ENCODE results near the gene RTN4RL2.

Gene RTN4RL2

DNA sequence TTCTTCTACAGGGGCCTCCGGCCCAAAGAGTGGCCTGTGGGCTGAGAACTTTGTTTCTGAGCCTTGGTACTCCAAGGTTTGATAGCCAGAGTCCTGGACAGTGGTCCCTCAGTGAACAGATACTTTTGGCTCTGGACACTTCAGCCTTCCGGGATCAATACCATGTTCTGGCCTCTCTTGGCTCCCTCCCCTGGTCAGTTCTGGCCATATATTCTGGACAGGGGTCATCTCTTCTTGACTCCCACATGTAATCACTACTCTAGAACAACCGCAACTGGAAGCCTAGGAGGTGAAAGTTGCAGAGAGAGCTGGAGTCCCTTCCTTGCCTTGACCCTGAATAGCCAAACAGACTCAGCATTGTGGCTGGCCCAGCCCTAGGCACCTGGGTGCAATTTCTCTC lies 2.3 kb downstream of the RTN4RL2 start:
- DNase-seq (ENCODE audit: low read depth in 2 of 2) = no peak

DNA sequence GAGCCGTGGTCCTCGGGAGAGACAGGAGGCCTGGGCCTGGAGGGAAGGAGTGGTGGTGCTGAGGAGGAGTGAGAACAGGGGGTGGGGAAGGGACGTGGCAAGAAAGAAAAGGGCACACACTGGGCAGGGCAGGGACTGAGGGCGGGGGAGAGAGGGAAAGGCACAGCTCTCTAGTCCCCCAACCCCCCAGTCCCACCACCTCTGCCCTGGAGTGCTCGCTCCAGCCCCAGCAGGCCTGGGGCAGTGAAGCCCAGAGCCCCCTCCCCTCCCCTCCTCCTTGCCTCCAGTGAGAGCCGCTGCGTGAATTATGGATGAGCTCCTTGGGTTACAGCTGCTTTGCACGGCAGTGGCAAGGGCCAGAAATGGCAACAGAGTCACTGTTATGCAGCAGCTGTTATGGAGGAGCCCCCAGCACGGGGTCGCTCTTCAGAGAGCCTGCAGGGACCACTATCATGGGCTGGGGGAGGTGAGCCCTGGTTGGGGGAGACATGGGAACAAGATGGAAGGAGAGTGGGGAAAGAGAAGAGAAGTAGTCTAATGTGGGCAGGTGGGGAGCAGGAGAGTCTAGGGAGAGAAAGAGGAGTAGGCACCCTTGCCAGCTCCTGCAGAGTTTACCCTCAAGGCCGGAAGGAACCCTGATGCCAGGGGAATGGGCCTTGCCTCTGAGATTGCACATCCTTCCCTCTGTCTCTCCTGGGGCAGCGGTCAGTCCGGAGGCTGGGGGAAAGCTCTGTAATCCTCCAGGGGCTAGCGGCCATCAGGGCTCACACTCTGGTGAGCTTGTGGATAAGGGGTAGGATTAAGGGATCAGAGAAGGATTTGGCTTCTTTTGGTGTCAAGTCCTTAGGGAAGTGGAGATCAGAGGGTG lies 3.6 kb downstream of the RTN4RL2 start:
- no peak for DNase-seq (ENCODE audit: low read depth in 2 of 2)

DNA sequence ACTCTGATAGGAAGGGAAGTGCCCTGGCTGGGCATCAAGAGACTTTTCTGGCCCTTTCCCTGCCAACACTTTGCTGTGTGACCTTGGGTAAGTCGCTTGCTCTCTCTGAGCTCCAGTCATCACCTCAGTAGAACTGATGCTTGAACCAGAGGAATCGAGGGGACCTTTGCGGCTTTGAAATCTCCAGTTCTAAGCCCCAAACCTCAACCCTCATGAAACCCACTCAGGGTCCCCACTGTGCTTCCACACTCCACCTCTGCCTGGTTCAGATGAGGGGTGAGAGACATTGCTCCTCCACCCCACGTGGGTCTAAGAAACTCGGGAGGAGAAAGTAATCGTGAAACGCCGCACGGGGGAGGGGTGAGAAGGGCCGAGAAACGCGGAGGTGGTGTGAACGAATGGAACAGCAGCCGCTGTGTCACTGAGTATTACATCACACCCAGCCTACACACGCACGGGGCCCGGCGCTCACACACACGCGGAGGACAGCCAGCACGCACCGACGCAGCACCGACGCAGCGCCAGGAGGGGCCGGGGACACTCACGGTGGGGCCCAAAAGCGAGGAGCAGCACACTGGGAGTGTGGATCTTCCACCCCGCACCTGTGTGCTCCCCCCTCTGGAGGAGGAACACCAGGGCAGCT lies 4.3 kb downstream of the RTN4RL2 start:
- DNase-seq (ENCODE audit: low read depth in 2 of 2) = no peak

DNA sequence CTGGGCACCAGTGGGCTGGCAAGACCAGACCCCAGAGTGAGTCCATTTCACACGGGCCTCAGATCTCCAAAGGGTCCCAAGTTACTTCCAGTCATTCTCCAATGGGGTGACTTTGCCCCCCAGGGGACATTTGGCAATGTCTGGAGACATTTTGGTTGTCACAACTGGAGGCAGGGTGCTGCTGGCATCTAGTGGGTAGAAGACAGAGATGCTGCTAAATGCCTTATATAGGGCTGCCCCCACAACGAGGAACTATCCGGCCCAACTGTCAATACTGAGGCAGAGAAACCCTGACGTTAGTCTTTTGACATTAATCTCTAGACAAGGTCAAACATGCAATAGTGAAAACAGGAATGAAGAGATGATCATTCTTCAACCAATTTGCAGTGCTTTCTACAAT lies 6.4 kb downstream of the RTN4RL2 start:
- DNase-seq (ENCODE audit: low read depth in 2 of 2) = no peak

DNA sequence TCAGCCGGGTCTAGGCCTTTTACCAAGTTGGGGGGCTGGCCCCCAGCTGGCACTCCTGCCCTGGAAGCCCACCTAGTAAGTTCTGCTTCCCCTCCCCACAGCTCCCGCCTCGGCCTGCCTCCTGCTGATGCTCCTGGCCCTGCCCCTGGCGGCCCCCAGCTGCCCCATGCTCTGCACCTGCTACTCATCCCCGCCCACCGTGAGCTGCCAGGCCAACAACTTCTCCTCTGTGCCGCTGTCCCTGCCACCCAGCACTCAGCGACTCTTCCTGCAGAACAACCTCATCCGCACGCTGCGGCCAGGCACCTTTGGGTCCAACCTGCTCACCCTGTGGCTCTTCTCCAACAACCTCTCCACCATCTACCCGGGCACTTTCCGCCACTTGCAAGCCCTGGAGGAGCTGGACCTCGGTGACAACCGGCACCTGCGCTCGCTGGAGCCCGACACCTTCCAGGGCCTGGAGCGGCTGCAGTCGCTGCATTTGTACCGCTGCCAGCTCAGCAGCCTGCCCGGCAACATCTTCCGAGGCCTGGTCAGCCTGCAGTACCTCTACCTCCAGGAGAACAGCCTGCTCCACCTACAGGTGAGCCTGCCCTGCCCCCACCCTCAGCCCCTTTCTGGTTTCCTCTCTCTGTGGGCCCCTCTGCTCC lies 7.3 kb downstream of the RTN4RL2 start:
- DNase-seq (ENCODE audit: low read depth in 2 of 2) = no peak

DNA sequence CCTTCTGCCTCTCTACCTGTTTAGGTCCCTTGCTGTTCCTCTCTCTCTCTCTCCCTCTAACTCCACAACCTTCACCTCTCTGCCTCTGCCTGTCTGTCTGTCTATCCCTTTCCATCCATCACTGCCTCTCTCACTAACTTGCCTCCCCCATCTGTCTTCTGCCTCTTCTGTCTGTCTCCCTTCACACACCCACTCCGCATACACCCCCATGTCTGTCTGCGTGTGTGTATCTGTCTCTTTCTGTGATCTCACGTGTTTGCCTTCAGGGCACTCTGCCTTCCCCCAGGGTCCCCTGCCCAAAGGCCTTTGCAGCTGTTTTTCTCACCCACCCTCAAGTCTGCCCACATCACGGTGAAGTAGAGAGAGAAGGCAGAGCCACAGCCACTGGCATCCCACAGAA lies 7.9 kb downstream of the RTN4RL2 start:
- DNase-seq (ENCODE audit: low read depth in 2 of 2) = no peak

DNA sequence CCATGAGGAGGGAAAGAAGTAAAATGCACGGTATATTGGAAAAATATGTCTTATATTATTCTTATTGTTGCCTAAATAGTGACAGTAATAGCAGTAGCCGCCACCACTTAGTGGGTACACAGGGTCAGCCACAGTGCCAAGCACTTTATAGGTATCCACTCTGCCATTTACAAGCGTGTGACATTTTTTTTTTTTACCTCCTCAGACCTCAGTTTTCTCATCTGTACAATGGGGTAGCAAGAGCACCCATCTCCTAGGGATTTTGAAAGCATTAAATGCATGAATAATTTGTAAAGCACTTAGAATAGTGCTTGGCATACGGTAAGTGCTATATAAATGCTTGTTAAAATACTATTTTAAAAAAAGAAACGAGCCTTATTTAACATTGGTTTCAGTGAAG lies 8.9 kb downstream of the RTN4RL2 start:
- no peak for DNase-seq (ENCODE audit: low read depth in 2 of 2)

DNA sequence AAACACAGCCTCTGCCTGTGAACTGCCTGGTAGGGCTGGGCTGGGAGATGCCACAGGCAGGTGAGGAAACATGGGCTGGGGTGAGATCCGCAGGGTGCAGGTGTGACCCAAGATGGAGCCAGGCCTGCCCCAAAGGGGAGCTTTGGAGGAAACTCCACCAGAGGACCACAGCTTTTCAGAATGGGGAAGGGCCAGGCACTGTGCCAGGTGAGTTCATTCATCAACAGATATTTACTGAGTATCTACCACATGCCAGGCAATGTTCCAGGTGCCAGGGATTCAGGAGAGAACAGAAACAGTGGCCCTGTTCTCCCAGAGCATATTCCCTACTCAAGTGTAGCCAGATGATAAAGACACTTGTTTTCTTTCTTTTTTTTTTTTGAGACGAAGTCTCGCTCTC lies 11.2 kb downstream of the RTN4RL2 start:
- no peak for DNase-seq (ENCODE audit: low read depth in 2 of 2)

DNA sequence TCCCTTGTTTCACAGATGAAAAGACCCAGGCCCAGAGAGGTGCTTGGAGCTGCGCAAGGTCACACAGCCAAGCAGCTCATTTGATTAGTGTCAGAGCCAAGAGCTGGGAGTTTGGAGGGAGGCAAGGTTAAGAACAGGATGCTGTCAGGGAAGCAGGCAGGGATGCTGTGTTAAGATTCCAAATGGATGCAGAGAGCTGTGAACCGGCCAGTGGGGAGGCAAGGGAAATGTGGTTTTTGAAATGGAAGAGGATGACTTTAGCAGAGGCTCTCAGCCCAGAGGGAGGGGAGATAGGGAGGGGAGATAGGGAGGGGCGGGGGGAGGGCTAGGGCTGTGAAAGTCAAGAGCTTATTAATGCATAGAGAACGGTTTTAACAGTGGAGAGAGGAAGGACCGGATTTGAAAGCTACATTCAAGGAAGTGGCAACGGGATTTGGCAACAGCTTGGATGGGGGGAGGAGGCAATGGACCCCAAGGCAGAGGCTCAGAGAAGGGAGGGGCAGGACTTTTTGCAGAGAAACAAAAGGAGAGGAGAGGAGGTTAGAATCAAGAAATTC lies 13.0 kb downstream of the RTN4RL2 start:
- DNase-seq (ENCODE audit: low read depth in 2 of 2) = no peak

DNA sequence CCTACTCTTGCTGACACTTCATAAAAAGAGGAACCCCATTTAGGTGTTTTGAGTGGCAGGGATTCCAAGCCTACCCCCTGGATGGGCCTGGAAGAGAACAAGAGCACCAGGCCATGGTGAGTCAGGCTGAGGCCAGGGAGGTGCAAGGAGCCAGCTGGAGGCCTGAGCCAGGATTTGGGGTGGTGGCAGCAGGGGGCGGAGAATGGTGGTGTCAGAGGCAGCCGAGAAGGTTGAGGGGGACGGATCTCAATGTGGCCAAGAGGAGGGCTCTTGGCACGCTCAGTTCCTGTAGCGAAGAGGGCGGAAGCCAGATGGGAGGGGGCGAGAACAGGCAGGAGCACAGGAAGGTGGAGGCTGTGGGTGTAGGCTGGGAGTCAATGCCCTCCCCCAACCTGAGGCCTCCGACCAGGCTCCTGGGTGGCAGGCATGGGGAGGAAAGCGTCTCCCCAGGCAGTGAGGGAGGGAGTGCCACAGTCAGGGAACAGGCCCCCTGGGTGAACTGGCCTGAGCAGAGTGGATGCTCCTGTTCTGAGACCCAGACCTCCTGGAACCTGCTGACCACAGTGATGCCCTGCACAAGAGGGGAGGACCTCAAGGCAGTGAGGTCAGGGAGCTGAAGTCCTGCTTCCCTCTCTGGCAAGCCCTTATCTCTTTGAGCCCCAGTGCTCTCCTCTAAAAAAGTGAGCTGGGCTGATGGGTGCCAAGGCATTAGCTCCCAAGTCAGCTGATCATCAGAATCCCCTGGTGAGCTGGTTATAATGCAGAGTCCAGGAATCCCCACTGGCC lies 13.9 kb downstream of the RTN4RL2 start:
- DNase-seq (ENCODE audit: low read depth in 2 of 2) = no peak

DNA sequence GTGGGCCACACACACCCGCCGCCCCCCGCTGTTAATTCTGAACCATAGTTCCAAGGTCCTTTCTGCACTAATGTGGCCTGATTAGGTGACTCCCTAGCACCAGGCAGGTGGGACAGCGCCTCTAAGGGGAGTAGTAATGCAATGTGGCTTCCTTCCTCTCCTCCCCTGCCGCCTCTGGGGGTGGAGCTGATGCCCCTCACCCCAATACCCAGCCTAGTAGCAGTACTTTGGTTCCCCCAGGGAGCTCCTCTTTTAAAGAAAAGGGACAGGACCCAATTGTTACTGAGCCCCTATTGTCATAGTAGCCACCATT lies 14.4 kb downstream of the RTN4RL2 start:
- DNase-seq (ENCODE audit: low read depth in 2 of 2) = no peak

DNA sequence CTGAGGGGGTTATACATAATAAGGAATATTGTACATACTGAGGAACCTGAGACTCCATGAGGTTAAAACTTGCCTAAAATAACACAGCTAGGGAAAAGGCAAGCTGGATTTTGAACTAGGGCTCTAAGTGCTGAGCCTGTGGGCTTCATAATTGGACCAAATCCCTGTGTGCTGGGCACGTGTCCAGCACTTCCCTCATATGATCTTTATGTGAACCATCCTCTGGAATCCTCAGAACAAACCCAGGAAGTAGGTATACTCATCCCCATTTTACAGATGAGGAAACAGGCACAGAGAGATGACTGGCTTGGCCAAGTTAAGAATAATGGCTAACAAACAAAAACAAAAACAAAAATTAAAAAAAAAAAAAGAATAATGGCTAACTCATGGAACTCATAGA lies 14.9 kb downstream of the RTN4RL2 start:
- no peak for DNase-seq (ENCODE audit: low read depth in 2 of 2)

DNA sequence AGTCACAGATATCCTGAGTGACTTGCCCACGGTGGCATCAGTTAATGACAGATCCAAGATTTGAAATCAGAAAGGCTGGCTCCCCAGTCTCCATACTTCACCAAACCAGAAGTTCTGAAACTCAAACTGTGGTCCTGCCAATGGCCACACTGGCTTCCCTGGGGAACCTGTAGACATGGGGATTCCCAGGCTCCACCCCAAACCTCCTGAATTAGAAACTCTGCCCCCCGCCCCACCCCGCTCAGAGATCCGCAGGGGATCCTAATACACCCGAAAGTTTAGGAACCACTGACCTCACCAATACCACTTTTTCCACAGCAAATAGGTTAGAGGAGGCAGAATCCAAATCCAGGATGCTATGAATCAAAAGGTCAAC lies 15.3 kb downstream of the RTN4RL2 start:
- no peak for DNase-seq (ENCODE audit: low read depth in 2 of 2)

DNA sequence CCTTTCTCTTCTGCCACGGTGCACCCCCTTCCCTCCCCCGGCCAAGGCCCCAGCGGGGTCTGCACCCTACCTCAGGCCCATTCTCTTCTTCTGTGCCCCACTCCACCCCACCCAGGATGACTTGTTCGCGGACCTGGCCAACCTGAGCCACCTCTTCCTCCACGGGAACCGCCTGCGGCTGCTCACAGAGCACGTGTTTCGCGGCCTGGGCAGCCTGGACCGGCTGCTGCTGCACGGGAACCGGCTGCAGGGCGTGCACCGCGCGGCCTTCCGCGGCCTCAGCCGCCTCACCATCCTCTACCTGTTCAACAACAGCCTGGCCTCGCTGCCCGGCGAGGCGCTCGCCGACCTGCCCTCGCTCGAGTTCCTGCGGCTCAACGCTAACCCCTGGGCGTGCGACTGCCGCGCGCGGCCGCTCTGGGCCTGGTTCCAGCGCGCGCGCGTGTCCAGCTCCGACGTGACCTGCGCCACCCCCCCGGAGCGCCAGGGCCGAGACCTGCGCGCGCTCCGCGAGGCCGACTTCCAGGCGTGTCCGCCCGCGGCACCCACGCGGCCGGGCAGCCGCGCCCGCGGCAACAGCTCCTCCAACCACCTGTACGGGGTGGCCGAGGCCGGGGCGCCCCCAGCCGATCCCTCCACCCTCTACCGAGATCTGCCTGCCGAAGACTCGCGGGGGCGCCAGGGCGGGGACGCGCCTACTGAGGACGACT lies 15.9 kb downstream of the RTN4RL2 start:
- no peak for DNase-seq (ENCODE audit: low read depth in 2 of 2)

DNA sequence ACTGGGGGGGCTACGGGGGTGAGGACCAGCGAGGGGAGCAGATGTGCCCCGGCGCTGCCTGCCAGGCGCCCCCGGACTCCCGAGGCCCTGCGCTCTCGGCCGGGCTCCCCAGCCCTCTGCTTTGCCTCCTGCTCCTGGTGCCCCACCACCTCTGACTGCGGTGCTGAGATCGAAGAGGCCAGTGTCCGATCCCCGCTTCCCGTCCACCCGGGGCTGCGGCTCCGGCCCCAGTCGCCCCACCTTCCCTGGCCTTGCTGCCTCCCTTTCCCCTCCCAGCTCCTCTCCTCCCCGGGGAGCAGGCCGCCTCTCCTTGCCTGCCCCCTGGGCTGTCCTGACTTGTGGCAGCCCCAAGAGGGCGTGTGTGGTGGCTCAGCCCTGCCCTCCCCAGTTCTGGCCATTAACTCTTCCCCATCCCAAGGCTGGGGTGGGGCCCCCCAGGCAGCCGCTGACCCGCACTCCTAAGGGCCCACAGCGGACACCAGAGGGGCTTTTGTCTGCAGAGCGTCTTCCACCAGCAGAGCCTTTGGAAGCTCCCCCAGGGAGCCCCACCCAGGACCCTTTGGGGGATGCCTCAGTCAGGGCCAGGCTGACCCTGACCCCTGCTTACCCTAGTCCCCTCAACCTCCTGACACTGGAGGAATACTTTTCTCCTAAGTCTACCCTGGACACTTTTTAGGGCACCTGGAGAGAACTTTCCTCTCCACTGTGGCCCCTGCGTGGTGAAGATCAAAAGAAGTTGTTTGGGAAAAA lies 16.6 kb downstream of the RTN4RL2 start:
- no peak for DNase-seq (ENCODE audit: low read depth in 2 of 2)

DNA sequence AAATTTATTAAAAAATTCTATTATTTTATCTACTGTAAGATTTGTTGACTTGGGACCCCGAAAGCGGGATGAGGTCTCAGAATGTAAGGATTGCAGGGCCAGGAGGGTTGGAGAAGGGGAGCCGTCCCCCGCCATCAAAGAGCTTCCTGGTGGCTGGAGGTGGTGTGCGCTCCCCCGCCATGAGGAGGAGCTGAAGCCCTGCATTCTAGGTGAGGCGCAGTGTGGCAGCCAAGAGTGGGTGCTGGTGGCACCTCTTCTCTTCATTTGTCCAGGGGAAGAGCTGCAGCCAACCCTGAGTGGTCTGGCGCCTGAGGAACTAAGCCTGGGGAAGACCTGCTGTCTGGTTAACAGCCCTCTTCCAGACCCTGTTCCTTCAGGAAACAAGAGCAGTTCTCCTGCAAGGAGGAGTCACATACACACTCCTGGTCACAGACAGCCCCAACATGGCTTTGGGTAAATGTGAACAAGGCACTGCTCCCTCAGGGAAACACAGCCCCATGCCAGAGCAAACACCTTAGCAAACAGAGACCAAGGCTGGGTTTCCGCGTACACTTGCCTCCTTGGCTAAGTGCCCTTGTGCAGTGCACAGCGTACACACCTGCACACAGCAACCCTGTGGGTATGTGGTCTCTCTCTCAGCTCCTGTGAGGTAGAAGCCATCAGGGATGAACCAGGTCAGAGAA lies 17.3 kb downstream of the RTN4RL2 start:
- no peak for DNase-seq (ENCODE audit: low read depth in 2 of 2)

DNA sequence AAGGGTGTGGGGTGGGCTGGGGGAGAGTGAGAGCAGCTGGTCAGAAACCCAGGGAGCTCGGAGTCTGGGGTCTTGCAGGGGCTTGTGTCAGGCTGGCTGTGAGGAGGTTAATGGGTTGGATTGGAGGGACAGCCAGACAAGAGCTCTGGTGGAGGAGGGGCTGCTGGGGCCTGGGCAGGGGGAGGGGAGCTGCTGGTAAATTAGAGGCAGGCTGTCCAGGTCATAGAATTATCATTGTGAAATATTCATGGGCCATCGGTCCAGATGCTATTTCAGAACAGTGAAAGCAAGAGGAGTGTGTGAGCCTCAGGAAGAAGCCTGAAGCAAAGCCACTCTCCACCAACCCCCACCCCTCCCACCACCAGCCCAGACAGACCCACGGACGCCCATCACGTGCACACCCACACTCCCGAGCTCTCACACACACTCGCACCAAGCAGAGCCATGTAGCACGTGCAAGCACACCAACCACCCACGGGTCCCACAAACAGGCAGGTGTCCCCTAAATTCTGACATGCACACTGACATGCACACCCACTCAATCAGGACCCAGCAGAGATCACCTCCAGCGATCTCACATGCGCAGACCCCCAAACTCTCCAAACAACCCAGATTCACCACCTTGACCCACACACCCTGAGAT lies 18.8 kb downstream of the RTN4RL2 start:
- DNase-seq (ENCODE audit: low read depth in 2 of 2) = no peak

DNA sequence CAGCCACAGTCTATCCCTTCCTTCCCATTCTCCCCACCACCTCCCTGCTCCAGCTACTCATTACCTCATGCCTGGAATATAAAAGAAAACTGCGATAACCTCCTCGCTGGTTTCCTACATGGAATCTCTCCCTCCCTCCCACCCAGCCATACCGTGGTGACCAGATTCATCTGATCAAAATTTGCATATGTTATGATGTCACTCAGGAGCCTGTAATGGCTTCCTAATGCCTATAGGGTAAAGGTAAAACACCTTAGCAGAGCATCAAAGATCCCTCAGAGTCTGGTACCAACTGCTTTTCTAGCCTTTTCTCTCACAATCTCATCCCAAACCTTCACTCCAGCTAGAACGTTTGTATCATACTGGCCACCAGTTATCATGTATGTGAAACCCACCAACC lies 19.6 kb downstream of the RTN4RL2 start:
- no peak for DNase-seq (ENCODE audit: low read depth in 2 of 2)

DNA sequence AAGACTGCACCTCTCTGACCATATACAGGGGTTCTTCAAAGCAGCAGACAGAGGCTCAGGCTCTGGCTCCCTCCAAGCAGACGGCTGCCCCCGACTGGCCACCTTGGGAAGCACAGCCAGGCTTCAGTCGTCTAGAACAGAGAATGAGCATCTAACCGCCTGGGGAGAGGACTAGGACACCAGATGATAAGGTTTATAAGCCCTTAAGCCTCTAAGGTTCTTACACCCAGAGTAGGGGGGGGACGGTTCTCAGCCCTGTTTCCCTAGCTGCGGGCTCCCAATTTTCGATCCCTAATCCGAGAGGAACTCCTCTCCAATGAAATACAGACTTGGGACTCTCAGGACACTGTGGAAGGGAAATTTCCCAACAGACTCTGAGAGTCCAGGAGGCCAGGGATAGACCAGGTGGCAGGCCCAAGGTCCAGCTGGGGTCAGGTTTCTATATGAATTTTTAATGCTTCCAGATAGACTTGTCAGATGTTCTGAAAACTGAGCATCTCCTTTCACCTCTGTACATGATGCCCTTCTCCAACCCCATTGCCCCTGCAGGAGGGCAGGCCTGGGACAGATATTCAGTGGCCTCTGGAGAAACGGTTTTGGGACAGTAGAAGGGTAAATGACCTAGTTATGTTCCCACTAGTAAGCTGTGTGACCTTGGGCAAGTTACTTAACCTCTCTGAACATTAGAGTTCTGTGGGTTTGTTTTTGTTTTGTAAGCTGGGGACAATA lies 20.2 kb downstream of the RTN4RL2 start:
- DNase-seq (ENCODE audit: low read depth in 2 of 2) = peak; percentile 69 to 81
